Cerebellar nuclear complex (tissue), 1 donor: ENCODE data around the gene SLC9B2.
A peak's percentile ranks its signal among the peaks of the same experiment; 100 is the strongest.

ENCODE experiments used
- DNase-seq, 2 experiments: peaks; one replicate each; lab custom pipeline; 2025; lab: John Stamatoyannopoulos, UW

The SLC9B2 gene, protein sequence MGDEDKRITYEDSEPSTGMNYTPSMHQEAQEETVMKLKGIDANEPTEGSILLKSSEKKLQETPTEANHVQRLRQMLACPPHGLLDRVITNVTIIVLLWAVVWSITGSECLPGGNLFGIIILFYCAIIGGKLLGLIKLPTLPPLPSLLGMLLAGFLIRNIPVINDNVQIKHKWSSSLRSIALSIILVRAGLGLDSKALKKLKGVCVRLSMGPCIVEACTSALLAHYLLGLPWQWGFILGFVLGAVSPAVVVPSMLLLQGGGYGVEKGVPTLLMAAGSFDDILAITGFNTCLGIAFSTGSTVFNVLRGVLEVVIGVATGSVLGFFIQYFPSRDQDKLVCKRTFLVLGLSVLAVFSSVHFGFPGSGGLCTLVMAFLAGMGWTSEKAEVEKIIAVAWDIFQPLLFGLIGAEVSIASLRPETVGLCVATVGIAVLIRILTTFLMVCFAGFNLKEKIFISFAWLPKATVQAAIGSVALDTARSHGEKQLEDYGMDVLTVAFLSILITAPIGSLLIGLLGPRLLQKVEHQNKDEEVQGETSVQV

GRCh38 chr4:103076747-103077347, at the start of gene SLC9B2:
SLC9B2 (minus strand) TSS chr4:103076761; CDS start chr4:103067550, 9,211 bp downstream.
- DNase-seq: peak in 1 of 2 experiments; percentile 33

GRCh38 chr4:103126126-103126525, 49.6 kb upstream of the SLC9B2 start:
- no peak for DNase-seq

GRCh38 chr4:103123114-103123513, 46.6 kb upstream of the SLC9B2 start:
- DNase-seq: no peak

DNA sequence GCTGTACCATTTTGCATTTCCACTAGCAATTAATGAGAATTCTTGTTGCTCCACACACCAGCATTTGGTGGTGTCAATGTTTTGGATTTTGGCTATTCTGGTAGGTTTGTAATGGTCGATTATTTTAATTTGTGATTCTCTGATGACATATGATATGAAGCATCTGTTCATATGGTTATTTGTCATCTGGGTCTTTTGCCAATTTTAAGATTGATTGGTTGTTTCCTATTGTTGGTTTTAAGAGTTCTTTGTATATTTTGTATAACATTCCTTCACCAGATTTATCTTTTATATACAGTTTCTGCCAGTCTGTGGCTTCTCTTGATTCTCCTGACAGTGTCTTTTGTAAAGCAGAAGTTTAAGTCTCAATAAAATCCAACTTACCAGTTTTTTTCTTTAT, 41.6 kb upstream of the SLC9B2 start:
- DNase-seq: no peak

GRCh38 chr4:103111598-103111997, 35.0 kb upstream of the SLC9B2 start:
- no peak for DNase-seq

DNA sequence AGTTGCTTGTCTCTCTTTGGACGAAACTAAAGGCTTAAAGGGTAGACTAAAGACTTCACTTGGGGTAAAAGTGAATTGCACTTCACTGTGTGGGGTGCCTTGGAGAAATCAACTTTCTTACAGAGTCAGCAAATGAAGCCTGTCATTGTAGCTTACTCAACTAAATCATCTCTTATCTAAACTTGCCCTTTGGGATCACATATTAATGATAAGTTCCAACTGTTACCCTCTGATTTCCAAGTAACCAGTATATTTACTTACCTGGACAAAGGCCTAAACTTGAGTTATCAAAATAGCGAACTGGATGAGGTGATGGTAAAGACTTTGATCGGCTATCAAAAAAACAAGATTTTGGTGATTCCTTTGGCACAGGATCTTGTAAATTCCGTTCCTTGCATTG, 32.0 kb upstream of the SLC9B2 start:
- DNase-seq: no peak

- no peak for DNase-seq
These were observed 29.2 kb upstream of the SLC9B2 start for GRCh38 chr4:103105558-103106356.

- no peak for DNase-seq
These were observed 28.3 kb upstream of the SLC9B2 start for GRCh38 chr4:103104886-103105285.

DNA sequence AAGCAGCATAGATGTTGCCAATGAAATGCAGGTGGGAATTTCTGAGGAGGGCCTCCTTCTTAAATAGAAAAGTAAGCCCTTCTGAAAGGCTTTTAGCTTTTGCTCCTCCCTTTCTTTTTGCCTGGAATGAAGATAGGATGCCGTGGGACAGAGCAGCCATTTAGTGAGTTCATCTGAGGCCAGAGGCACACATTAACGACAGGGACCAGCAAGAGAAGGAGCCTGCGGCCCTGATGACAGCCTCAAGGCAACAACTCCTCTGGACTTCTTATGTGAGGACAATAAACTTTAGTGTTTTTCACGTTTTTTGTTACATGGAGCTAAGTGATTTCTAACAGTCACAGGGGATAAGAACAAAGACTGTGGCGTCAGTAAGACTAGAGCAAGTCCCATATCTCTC, 24.1 kb upstream of the SLC9B2 start:
- DNase-seq: no peak

DNA sequence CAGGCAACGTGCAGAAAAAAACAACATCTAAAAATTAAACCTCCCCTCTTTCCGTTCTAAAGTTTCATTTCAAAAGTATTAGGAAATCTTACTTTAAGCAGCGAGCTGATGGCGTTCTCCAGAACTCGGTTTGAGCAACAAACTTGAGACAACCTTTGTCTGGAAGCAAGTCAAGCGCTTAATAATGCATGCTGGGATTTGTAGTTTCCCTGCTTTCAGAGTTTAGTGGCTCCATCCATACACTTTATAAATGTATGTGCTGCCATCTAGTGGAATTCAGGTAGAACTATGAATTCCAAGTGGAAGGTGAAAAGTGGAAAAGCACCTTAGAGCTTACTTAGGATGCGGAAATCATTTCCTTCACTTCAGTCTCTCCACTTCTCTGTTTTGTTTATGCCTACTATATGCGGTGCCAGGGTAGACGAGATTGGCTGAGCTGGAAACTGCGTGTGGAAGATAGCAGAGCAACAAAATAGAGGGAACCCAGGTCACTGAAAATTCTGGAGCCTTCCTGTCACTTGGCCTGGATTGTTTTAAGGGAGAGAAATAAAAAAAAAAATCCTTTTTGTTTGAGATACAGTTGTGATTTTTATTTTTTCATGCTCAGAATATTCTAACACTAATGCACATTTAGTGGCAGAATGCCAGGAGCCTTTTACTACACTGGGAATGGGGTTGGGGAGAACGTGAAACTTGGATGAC, 23.3 kb upstream of the SLC9B2 start, which contains the start of gene BDH2:
TSS of gene BDH2 (minus strand) at position 144 of the 702 bp plus-strand sequence. CDS start 3,580 bp downstream, outside the sequence.
- DNase-seq: peak; percentile 18 to 28

DNA sequence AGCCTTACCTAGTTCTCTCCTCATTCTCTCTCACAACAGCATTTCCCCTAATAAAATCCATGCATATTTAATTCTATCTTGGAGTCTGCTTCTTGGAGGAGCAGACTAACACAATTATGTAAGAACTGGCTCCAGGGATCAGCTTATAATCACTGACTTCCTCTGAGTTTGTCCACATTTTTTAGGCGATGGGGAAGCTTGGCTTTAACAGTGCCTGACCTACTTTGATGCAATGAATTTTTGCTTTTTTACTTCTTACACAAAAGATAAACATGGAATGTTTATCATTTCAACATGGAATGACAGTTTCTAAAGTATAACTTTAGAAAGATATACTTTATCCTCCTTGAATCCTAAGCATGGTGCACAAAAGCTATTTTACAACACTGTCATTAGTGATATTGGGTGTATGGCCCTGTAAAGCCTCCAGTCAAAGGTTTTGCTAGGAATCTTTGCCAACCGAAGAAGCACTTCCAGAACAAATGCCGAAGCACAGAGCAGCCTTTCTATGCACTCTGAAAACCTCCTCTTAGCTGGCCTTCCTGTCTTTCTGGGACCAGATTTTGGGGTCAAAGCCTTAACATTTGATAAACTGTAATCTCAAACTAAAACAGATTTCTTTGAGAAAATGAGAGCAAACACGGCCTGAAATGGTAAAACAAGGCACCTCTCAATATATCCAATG, 22.3 kb upstream of the SLC9B2 start:
- DNase-seq: no peak

- DNase-seq: no peak
These were observed 21.8 kb upstream of the SLC9B2 start for GRCh38 chr4:103098341-103098740.

GRCh38 chr4:103097112-103097511, 20.6 kb upstream of the SLC9B2 start:
- no peak for DNase-seq

- no peak for DNase-seq
These were observed 18.5 kb upstream of the SLC9B2 start for GRCh38 chr4:103095080-103095479.

DNA sequence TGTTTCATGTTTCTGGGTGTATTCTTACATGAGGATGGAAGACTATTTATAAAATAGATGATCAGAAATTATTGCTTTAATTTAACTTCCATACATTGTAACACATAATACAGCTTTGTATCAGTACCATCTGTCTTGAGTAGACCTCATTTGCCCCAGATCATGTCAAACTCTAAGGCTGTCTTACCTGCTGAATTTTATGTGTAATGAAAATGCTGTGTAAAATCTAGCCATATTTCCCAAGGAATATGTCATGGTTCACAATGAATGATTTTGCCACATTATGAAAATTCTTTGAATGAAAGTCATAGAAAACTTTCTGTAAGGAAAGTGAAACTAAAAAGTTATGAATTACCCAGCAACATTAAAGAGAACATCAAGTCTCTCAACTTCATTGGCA, 15.7 kb upstream of the SLC9B2 start:
- no peak for DNase-seq

DNA sequence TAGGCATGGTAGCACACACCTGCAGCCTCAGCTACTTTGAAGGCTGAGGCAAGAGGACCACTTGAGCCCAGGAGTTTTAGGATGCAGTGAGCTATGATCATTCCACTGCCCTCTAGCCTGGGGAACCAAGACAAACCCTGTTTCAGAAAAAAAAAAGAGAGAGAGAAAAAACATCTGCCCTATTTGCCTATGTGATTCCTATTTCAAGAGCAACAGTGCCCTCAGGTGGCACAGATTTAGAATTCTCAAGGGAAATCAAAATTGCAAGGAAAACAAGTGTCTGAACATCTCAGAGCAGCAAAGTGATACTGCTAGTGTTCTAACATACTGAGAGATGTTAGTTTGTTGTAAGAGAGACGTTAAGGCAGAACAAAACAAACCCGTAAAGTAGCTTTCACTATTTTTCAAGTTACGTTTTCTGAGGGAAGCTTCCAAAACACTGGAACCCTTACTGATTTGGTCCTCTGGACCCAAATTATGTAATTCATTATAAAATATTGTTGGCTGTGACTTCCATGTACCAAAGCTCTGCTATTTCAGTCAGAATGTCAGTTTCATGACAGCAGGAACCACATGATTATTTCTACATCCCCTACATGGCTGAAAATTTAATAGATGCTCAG, 15.2 kb upstream of the SLC9B2 start:
- DNase-seq: peak in 1 of 2 experiments; percentile 6

- no peak for DNase-seq
These were observed 12.9 kb upstream of the SLC9B2 start for GRCh38 chr4:103089481-103089880.

DNA sequence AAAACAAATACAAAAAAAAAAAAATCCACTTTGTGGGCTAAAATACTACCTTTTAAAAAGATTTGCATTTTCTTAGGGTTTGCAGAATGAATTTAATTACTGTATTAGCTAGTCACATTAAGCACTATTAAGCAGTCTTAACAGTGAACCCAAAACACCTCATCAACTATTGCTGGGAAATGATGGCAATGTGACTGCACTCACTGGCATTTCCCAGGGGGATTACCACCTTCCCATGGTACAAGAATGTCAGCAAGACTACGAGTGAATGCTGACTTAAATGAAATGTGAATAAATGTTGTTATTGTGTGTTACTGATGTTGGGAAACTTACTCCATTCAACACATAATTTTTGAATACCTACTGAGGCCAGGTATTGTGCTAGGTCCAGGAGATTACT, 10.0 kb upstream of the SLC9B2 start:
- DNase-seq: no peak

DNA sequence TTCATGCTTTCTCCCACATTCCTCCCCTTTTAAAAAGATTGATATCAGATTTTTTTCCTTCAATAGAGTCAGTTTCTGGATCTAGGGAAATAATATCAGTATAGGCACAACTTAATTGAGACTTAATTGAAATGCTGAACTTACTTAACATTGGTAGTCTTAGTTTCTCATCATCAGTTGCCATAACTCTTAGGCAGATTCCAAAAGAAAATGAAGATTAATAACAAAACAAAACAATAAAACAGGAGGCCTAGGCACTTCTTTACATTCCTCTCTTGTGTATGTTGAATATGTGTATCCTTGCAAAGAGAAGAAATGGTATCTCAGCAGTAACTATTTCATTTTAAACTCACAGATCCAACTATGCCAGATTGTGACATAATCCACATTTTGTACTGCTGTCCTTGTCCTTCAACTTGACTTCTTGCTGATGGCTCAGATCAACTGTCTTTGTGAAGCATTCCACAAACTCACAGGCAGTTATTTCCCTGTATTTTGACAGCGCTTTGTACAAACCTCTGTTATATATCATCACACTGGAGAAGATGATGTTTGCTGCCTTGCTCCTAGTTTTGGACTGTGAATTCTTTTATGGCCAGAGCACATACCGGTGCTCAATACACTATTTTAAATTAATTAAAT, 9.1 kb upstream of the SLC9B2 start:
- DNase-seq: no peak

- peak in 1 of 2 experiments; percentile 37 for DNase-seq
These were observed 3.1 kb upstream of the SLC9B2 start for GRCh38 chr4:103079621-103080020.
